Testis (tissue), 3 donors: ENCODE data around the gene TRIP4. TPM values are rescaled to one million over a fixed set of nuclear protein-coding genes. Genes with fewer than 3 reads are reported as not detected.

ENCODE experiments used
- DNase-seq: peaks from one replicate; pipeline ENCODE4 v3.0.0-alpha.2; 2019
- H3K27ac ChIP-seq, 2 donors: fragments of 200-600 bp; sonication (generic); one replicate each; pipeline ENCODE4 v1.5.1; 2019
- H3K27me3 ChIP-seq: fragments of 200-600 bp; sonication (generic); one replicate; pipeline ENCODE4 v1.5.1; 2019
- H3K36me3 ChIP-seq: fragments of 200-600 bp; sonication (generic); one replicate; pipeline ENCODE4 v1.5.1; 2017; ENCODE audit warnings: low read depth; ENCODE audit errors: missing control alignments
- H3K4me1 ChIP-seq: fragments of 200-600 bp; sonication (generic); one replicate; pipeline ENCODE4 v1.5.1; 2019
- H3K4me3 ChIP-seq, 2 donors: fragments of 200-600 bp; sonication (generic); one replicate each; pipeline ENCODE4 v1.5.1; 2017 to 2019
- H3K9me3 ChIP-seq: fragments of 200-600 bp; sonication (generic); one replicate; pipeline ENCODE4 v1.5.1; 2017
- CTCF ChIP-seq, 3 experiments: fragments of 450-650 bp in 2 of 3; fragments of 200-600 bp in 1 of 3; sonication (generic) in 1 of 3; IDR thresholded peaks; one replicate each; pipeline ENCODE4 v1.5.1; 2016 to 2019; ENCODE audit warnings: antibody characterized with exemption in 3 of 3, mild to moderate bottlenecking in 2 of 3, moderate library complexity in 1 of 3
- POLR2A ChIP-seq: fragments of 450-650 bp; IDR thresholded peaks from one replicate; pipeline ENCODE4 v1.6.1; 2017; ENCODE audit warnings: antibody characterized with exemption, mild to moderate bottlenecking, moderate library complexity
- WGBS, 2 donors: methylation state at CpG; one replicate each; pipeline ENCODE4 v1.1.5; 2018; 5-methylcytosine and 5-hydroxymethylcytosine counted together
- intact Hi-C: fragments of 100-400 bp; cut with DNase I; formaldehyde crosslinking; loops from one replicate; pipeline ENCODE4 v1.15.1; 2023; ENCODE audit warnings: low total_unique reads
- polyA plus RNA-seq: library from polyadenylated mRNA; stranded (reverse); fragments of 350-450 nt; fragmentation: Illumina TruSeq; extraction: RNeasy Lipid Tissue Mini Kit (QIAGEN cat#74804); gene quantifications from one replicate; pipeline ENCODE4 v1.2.3, GENCODE V29; 2014; ENCODE audit warnings: low read depth, low replicate concordance; ENCODE audit not compliant: insufficient read depth
- total RNA-seq, 2 donors: library from RNA; depleted of rRNA; stranded (reverse); fragments of >200 nt; gene quantifications; one replicate each; pipeline ENCODE4 v1.2.3, GENCODE V29; 2016

Gene TRIP4
- total and polyA plus RNA-seq, 3 donors from 2014 or later = 17.1 to 23.4 (median 19.4) TPM

GRCh38 chr15:64462492-64462891 lies 74.9 kb downstream of the TRIP4 start:
- Histone ChIP-seq H3K27ac (peak overlapping the region in 1 of 2 donors; percentile 95), H3K36me3 (no peaks in the 10 kb centered on the region), H3K4me3 (no peak overlapping the region), H3K4me1 (peaks cover 23% of the 10 kb centered on the region), H3K9me3 (no peaks in the 10 kb centered on the region), H3K27me3 (no peaks in the 10 kb centered on the region)
- intact Hi-C loops = no loop called here
- TF ChIP-seq POLR2A (no peak), CTCF (IDR thresholded peaks at IDR 0.05) (no peak)
- no peak for DNase-seq

- no peak for TF ChIP-seq CTCF (IDR thresholded peaks at IDR 0.05)
- TF ChIP-seq POLR2A = no peak
- Histone ChIP-seq H3K4me1 (peaks cover 23% of the 10 kb centered on the region), H3K9me3 (no peaks in the 10 kb centered on the region), H3K27me3 (no peaks in the 10 kb centered on the region), H3K4me3 (no peak overlapping the region), H3K27ac (no peak overlapping the region), H3K36me3 (no peaks in the 10 kb centered on the region)
- WGBS, 2 donors = 74 to 78% methylated on average over 3 of the region's 3 CpGs
- intact Hi-C loops = no loop called here
- no peak for DNase-seq
Measured at GRCh38 chr15:64464276-64465005, 76.8 kb downstream of the TRIP4 start.

- Histone ChIP-seq H3K4me1 (peaks cover 21% of the 10 kb centered on the region), H3K27ac (no peak overlapping the region), H3K4me3 (no peak overlapping the region), H3K36me3 (no peaks in the 10 kb centered on the region), H3K9me3 (no peaks in the 10 kb centered on the region), H3K27me3 (no peaks in the 10 kb centered on the region)
- intact Hi-C loops = no loop called here
- DNase-seq = no peak
- no peak for TF ChIP-seq POLR2A
- TF ChIP-seq CTCF (IDR thresholded peaks at IDR 0.05) = no peak
- 72 to 77% methylated on average over 4 of the region's 4 CpGs for WGBS, 2 donors
Measured at GRCh38 chr15:64466408-64467141, 78.9 kb downstream of the TRIP4 start.

- no peaks in the 10 kb centered on the region for H3K4me1 ChIP-seq
- H3K4me3 ChIP-seq = no peak overlapping the region
- 92% methylated on average over 4 of the region's 4 CpGs for WGBS, 2 donors
- no peaks in the 10 kb centered on the region for H3K9me3 ChIP-seq
- intact Hi-C loops = no loop called here
- H3K27me3 ChIP-seq = no peaks in the 10 kb centered on the region
- no peak for DNase-seq
- no peaks in the 10 kb centered on the region for H3K36me3 ChIP-seq
- TF ChIP-seq CTCF (IDR thresholded peaks at IDR 0.05) = no peak
- no peak for TF ChIP-seq POLR2A
- H3K27ac ChIP-seq = no peak overlapping the region
Measured at GRCh38 chr15:64472161-64472560, 84.5 kb downstream of the TRIP4 start.
